IPS-18c (cell line): ENCODE data around the gene CNOT1.
"Not testable (repeated sequence)": the region's sequence is repeated elsewhere in the genome, so short reads cannot be mapped to it uniquely, and the experiment has no call there.

Experiments
- H3K4me3 ChIP-seq: 2 replicates; pipeline ENCODE4 v1.7.0; 2013; ENCODE audit warnings: low read depth, mild to moderate bottlenecking, low read length, moderate library complexity; ENCODE audit not compliant: insufficient read depth
- H3K9me3 ChIP-seq: one replicate; pipeline ENCODE4 v1.6.1; 2013; ENCODE audit warnings: mild to moderate bottlenecking, low read length, moderate library complexity; ENCODE audit not compliant: control insufficient read depth, insufficient read depth

CNOT1 gene

GRCh38 chr16:58644108-58644507, 14.5 kb upstream of the CNOT1 start:
- Histone ChIP-seq H3K9me3 (no peaks in the 10 kb centered on the region), H3K4me3 (no peak overlapping the region)

GRCh38 chr16:58640949-58641348, 11.3 kb upstream of the CNOT1 start:
- Histone ChIP-seq H3K9me3 (no peaks in the 10 kb centered on the region), H3K4me3 (no peak overlapping the region)

DNA sequence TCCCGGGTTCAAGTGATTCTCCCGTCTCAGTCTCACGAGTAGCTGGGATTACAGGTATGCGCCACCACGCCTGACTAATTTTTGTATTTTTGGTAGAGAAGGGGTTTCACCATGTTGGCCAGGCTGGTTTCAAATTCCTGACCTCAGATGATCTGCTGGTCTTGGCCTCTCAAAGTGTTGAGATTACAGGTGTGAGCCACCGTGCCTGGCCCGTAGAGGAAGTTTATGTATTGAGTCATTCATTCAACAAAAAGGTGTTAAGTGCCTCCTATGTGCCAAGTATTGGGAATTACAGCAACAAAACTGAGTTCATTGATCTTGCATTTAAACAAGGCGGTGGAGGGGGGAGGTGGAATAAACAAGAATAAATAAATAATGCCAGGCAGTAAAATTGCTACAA, 10.2 kb upstream of the CNOT1 start:
- Histone ChIP-seq H3K9me3 (no peaks in the 10 kb centered on the region), H3K4me3 (no peak overlapping the region)

DNA sequence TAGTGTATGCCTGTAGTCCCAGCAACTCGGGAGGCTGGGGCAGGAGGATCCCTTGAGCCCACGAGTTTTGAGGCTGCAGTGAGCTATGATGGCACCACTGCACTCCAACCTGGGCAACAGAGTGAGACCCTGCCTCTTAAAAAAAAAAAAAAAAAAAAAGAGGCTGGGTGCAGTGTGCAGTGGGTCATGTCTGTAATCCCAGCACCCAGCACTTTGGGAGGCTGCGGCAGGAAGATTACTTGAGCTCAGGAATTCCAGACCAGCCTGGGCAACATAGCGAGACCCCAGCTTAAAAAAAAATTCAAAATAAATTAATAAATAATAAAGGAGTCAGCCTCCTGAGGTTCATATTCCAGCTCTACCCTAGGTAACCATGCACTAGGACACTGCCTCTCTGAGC, 9.6 kb upstream of the CNOT1 start:
- no peak overlapping the region for H3K4me3 ChIP-seq
- no peaks in the 10 kb centered on the region for H3K9me3 ChIP-seq

DNA sequence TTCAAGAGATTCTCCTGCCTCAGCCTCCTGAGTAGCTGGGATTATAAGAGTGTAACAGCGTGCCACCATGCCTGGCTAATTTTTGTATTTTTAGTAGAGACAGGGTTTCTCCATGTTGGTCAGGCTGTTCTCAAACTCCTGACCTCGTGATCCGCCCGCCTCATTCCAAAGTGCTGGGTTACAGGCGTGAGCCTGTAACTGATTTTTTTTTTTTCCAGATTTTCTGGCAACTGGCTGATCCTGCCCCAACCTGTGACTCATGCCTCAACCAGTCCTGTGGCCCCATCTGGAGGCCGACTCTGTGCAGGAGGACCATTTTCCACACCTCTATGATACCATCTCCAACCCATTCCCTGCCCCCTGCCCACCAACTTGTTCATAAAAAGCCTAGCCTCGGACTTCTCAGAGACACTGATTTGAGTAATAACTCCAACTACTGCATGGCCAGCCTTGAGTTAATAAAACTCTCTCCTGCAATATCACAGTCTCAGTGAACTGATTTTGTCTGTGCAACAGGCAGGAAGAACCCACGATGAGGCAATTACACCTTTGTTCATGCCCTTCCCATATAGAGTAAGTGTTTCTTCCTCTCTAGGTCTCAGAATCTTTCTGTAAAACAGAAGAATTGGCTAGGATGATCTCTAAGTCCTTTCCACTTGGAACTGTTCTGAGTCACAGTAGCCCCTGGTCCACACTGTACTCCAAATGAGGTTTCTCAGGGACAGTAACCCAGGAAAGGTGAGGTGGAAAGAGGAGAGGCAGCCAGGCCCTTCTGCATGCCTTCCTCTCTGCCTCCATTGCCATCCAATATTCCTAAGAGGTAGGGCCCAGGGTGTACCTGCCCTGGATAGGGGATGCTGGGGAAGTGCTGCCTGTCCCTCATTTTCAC, 8.8 kb upstream of the CNOT1 start:
- Histone ChIP-seq H3K4me3 (no peak overlapping the region), H3K9me3 (no peaks in the 10 kb centered on the region)

DNA sequence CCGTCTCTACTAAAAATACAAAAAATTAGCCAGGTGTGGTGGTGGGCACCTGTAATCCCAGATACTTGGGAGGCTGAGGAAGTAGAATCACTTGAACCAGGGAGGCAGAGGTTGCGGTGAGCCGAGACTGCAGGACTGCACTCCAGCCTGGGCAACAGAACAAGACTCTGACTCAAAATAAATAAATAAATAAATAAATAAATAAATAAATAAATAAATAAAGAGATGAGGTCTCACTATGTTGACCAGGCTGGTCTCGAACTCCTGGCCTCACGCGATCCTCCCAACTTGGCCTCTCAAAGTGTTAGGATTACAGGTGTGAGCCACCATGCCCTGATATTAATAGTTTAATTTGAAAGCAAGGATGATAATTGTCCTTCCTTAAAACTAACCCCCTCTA, 7.4 kb upstream of the CNOT1 start:
- H3K4me3 ChIP-seq, H3K9me3 ChIP-seq: not testable (repeated sequence)

- Histone ChIP-seq H3K4me3 (no peak overlapping the region), H3K9me3 (no peaks in the 10 kb centered on the region)
Observed at GRCh38 chr16:58636466-58636865, 6.8 kb upstream of the CNOT1 start.

DNA sequence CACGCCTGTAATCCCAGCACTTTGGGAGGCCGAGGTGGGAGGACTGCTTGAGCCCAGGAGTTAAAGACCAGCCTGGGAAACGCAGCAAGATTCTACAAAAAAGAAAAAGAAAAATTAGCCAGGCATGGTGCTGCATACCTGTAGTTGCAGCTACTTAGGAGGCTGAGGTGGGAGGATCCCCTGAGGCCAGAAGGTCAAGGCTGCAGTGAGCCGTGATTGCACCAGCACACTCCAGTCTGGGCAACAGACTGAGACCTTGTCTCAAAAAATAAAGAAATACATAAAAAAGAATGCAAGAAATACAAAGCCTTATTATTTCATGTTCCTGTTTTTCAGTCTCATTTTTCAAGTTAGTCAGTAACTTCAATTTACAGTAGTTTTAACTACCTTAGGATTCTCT, 5.9 kb upstream of the CNOT1 start:
- no peak overlapping the region for H3K4me3 ChIP-seq
- H3K9me3 ChIP-seq: no peaks in the 10 kb centered on the region

GRCh38 chr16:58634265-58634802, 4.7 kb upstream of the CNOT1 start:
- Histone ChIP-seq H3K9me3 (no peaks in the 10 kb centered on the region), H3K4me3 (no peak overlapping the region)

- no peaks in the 10 kb centered on the region for H3K9me3 ChIP-seq
- peak overlapping the region; percentile 85 for H3K4me3 ChIP-seq
Observed at GRCh38 chr16:58628845-58629732, 537 bp downstream of the CNOT1 start.

GRCh38 chr16:58624209-58624608, 5.4 kb downstream of the CNOT1 start:
- no peak overlapping the region for H3K4me3 ChIP-seq
- H3K9me3 ChIP-seq: no peaks in the 10 kb centered on the region

- Histone ChIP-seq H3K4me3 (no peak overlapping the region), H3K9me3 (no peaks in the 10 kb centered on the region)
Observed at GRCh38 chr16:58620396-58620795, 9.2 kb downstream of the CNOT1 start.

DNA sequence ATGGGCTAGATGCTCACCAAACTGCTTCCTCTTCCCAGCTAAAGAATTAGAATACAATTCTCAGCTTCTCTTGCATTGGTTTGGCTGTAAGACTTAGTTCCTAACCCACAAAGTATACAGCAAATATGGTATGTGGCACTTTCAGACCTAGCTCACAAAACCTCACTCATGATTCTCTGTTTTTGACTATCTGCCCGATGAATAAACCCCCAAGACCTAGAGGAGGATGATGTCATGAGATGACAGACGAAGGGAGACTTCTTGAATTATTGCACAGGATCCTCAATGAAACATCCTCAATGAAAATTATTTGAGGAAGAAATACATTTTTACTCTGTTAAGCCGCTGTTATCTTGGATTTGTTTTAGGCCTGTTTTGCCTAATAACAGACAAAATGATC, 14.3 kb downstream of the CNOT1 start:
- Histone ChIP-seq H3K4me3 (no peak overlapping the region), H3K9me3 (no peaks in the 10 kb centered on the region)

DNA sequence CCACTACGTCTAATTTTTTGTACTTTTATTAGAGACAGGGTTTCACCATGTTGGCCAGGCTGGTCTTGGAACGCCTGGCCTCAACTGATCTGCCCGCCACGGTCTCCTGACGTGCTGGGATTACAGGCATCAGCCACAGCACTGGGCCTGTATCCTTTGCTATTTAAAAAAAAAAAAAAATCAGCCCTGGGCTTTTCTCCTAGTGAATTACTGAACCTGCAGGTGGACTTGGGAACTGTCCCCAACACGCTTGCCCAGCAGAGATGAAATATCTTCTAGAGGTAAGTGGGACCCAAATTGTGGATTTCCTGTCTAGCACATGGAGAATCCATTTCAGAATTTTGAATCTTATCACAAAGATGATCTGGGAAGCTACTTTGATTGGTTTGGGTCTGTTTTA, 14.8 kb downstream of the CNOT1 start:
- no peak overlapping the region for H3K4me3 ChIP-seq
- no peaks in the 10 kb centered on the region for H3K9me3 ChIP-seq

GRCh38 chr16:58614212-58614611, 15.4 kb downstream of the CNOT1 start:
- Histone ChIP-seq H3K4me3 (no peak overlapping the region), H3K9me3 (no peaks in the 10 kb centered on the region)

GRCh38 chr16:58612965-58613364, 16.7 kb downstream of the CNOT1 start:
- H3K4me3 ChIP-seq, H3K9me3 ChIP-seq: not testable (repeated sequence)

DNA sequence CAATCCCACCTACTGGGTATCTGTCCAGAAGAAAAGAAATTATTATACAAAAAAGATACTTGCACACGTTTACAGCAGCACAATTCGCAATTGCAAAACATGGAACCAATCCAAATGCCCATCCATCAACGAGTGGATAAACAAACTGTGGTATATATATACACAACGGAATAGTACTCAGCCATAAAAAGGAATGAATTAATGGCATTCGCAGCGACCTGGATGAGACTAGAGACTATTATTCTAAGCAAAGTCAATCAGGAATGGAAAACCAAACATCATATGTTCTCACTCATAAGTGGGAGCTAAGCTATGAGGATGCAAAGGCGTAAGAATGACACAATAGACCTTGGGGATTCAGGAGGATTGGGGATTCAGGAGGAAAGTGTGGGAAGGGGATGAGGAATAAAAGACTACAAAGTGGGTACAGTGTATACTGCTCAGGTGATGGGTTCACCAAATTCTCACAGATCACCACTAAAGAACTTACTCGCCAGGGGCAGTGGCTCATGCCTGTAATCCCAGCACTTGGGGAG, 21.0 kb downstream of the CNOT1 start:
- H3K9me3 ChIP-seq: peaks cover 4% of the 10 kb centered on the region
- H3K4me3 ChIP-seq: no peak overlapping the region

- Histone ChIP-seq H3K4me3 (no peak overlapping the region), H3K9me3 (peaks cover 4% of the 10 kb centered on the region)
Observed at GRCh38 chr16:58605562-58605961, 24.1 kb downstream of the CNOT1 start.
